Adrenal gland (tissue), 5 donors: ENCODE data around the gene KCNQ4.

ENCODE experiments used
- CTCF ChIP-seq, 6 experiments: fragments of 450-650 bp in 4 of 6; fragments of 200-600 bp in 2 of 6; sonication (generic) in 1 of 6; IDR thresholded peaks; 1 replicate in 5 of 6; 2 replicates in 1 of 6; pipeline versions ENCODE4 v1.5.1 to v1.8.0; 2016 to 2021; ENCODE audit warnings: antibody characterized with exemption in 6 of 6, mild to moderate bottlenecking in 2 of 6, moderate library complexity in 1 of 6
- POLR2A ChIP-seq, 2 donors: fragments of 450-650 bp; IDR thresholded peaks; one replicate each; pipeline ENCODE4 v1.6.1; 2017; ENCODE audit warnings: antibody characterized with exemption in 2 of 2, mild to moderate bottlenecking in 2 of 2, moderate library complexity in 1 of 2
- donor health status: DM: no; HTN: no; CAD: no.

- TF ChIP-seq CTCF (IDR thresholded peaks at IDR 0.05), result no peak
- TF ChIP-seq POLR2A (IDR thresholded peaks at IDR 0.05), result no peak
Observed at GRCh38 chr1:40780678-40781607, 2.6 kb upstream of the KCNQ4 start.
